K562 (cell line): ENCODE results near the gene GRAMD4. TPM values are rescaled to one million over a fixed set of nuclear protein-coding genes. Genes with fewer than 3 reads are reported as not detected.

ENCODE experiments used
- ATAC-seq: fragments of 200-7000 bp; cut with Tn5 transposase; 3 replicates; pipeline ENCODE4 v1.9.1; 2020; ENCODE audit warnings: moderate library complexity
- BruUV-seq: library from RNA; stranded (reverse); fragments of 400-500 nt; replicated peaks from 2 replicates; lab custom pipeline; 2021; lab: Mats Ljungman, UMichigan
- CTCF ChIA-PET: fragments of 300-600 bp; formaldehyde crosslinking; extraction: SDS; loops from one replicate; lab custom pipeline; 2021; ENCODE audit warnings: low intra/inter-chr PET ratio; lab: Yijun Ruan, JAX
- POLR2A ChIA-PET: fragments of 300-600, 350-650 bp; sonication (Branson Sonifier 250); formaldehyde crosslinking; extraction: SDS; loops from one replicate; lab custom pipeline; 2021; ENCODE audit warnings: antibody characterized with exemption, inconsistent platforms; lab: Yijun Ruan, JAX
- DNase-seq, 4 experiments: peaks; one replicate each; pipeline versions ENCODE4 v3.0.0 to v3.0.0-alpha.2; 2011 to 2018; ENCODE audit warnings: low spot score in 3 of 4, mixed read lengths in 3 of 4; ENCODE audit errors: extremely low read depth in 1 of 4
- FAIRE-seq: peaks from 2 replicates; lab custom pipeline; 2011; peaks lifted over from hg19 to GRCh38; lab: Jason Lieb, UNC
- H2AFZ ChIP-seq: 2 replicates; pipeline ENCODE4 v1.6.0; 2011; ENCODE audit warnings: low read depth, low read length, control low read depth, inconsistent platforms
- H3K27ac ChIP-seq: fragments of 200-600 bp; 3 replicates; pipeline ENCODE4 v1.8.0; 2011; ENCODE audit warnings: low read depth, mild to moderate bottlenecking, control low read depth, inconsistent platforms, low read length, moderate library complexity, mixed read lengths; ENCODE audit errors: extremely low read depth
- H3K27me3 ChIP-seq, 2 experiments: fragments of 300-600 bp in 1 of 2; 2 replicates in 1 of 2; 3 replicates in 1 of 2; pipeline versions ENCODE4 v1.6.0 to v1.8.0; 2011; ENCODE audit warnings: inconsistent platforms in 2 of 2, low read length in 2 of 2, mild to moderate bottlenecking in 1 of 2, mixed read lengths in 1 of 2, moderate library complexity in 1 of 2; ENCODE audit not compliant: control insufficient read depth in 2 of 2, insufficient read depth in 2 of 2
- H3K36me3 ChIP-seq: fragments of 300-600 bp; 3 replicates; pipeline ENCODE4 v1.8.0; 2011; ENCODE audit warnings: mild to moderate bottlenecking, low read length, inconsistent platforms; ENCODE audit not compliant: control insufficient read depth, insufficient read depth
- H3K4me1 ChIP-seq, 2 experiments: fragments of 200-600 bp in 1 of 2; replicated peaks in 1 of 2; 2 replicates in 1 of 2; 3 replicates in 1 of 2; pipeline versions ENCODE4 v1.5.1 to v1.8.0; 2011; ENCODE audit warnings: inconsistent platforms in 2 of 2, low read length in 2 of 2, mild to moderate bottlenecking in 1 of 2, mixed read lengths in 1 of 2, moderate library complexity in 1 of 2; ENCODE audit not compliant: control insufficient read depth in 2 of 2, insufficient read depth in 2 of 2
- H3K4me2 ChIP-seq: 2 replicates; pipeline ENCODE4 v1.6.1; 2011; ENCODE audit warnings: low read length, control low read depth, inconsistent platforms, mixed read lengths; ENCODE audit not compliant: insufficient read depth
- H3K4me3 ChIP-seq: fragments of 200-600 bp; sonication (generic), shearing (Covaris generic); 2 replicates; pipeline ENCODE4 v1.5.1; 2016; ENCODE audit warnings: control low read depth, inconsistent platforms
- H3K79me2 ChIP-seq: fragments of 200-600 bp; 3 replicates; pipeline ENCODE4 v1.8.0; 2011; ENCODE audit warnings: low read length, inconsistent platforms; ENCODE audit not compliant: control insufficient read depth, insufficient read depth
- H3K9ac ChIP-seq, 2 experiments: 2 replicates each; pipeline versions ENCODE4 v1.6.0 to v1.6.1; 2011; ENCODE audit warnings: low read depth in 2 of 2, low read length in 2 of 2, control low read depth in 1 of 2, inconsistent platforms in 1 of 2, mild to moderate bottlenecking in 1 of 2, mixed read lengths in 1 of 2; ENCODE audit not compliant: insufficient read depth in 1 of 2
- H3K9me1 ChIP-seq: one replicate; pipeline ENCODE4 v1.6.0; 2011; ENCODE audit warnings: inconsistent platforms, mild to moderate bottlenecking, low read length, moderate library complexity; ENCODE audit not compliant: control insufficient read depth, insufficient read depth
- H3K9me3 ChIP-seq: replicated peaks from 2 replicates; pipeline ENCODE4 v1.5.1; 2011; ENCODE audit warnings: low read depth, low read length, inconsistent platforms; ENCODE audit not compliant: control insufficient read depth, insufficient read depth
- H4K20me1 ChIP-seq: replicated peaks from 2 replicates; pipeline ENCODE4 v1.6.1; 2011; ENCODE audit warnings: low read length, inconsistent platforms, mixed read lengths; ENCODE audit not compliant: control insufficient read depth, insufficient read depth
- CHD2 ChIP-seq: IDR thresholded peaks from 2 replicates; pipeline ENCODE4 v1.6.1; 2011; ENCODE audit warnings: low read depth, low read length
- ZBTB33 ChIP-seq: sonication (generic); formaldehyde crosslinking; IDR thresholded peaks from 2 replicates; pipeline ENCODE4 v1.8.1; 2023; ENCODE audit warnings: mild to moderate bottlenecking, missing genetic modification reagents
- ZBTB43 ChIP-seq: sonication (generic); formaldehyde crosslinking; IDR thresholded peaks from 2 replicates; pipeline ENCODE4 v1.8.0; 2023; ENCODE audit warnings: mild to moderate bottlenecking, missing genetic modification reagents
- whole genome bisulfite sequencing: fragments of 100-300 bp; shearing (Covaris generic); methylation state at CpG from one replicate; pipeline ENCODE4 v1.1.6; 2016; ENCODE audit warnings: low coverage, mixed read lengths; ENCODE audit not compliant: insufficient coverage; ENCODE audit errors: missing lambda C conversion rate; 5-methylcytosine and 5-hydroxymethylcytosine counted together
- in situ Hi-C: fragments of 300-500 bp; cut with MboI; formaldehyde crosslinking; loops from 4 replicates; pipeline ENCODE4 v1.15.0; 2018; ENCODE audit warnings: inconsistent platforms, mixed read lengths
- intact Hi-C: fragments of 100-400 bp; cut with micrococcal nuclease; formaldehyde crosslinking; loops from 2 replicates; pipeline ENCODE4 v1.14.2; 2022
- polyA plus RNA-seq, 8 experiments: library from polyadenylated mRNA; depleted of rRNA in 4 of 8; stranded (reverse) in 5 of 8; unstranded in 3 of 8; fragments of >200 nt; fragmentation: Nextera tagmentation in 2 of 8; fragmentation: Illumina TruSeq in 1 of 8; extraction: Ambion mirVana in 2 of 8; extraction: Trizol in 1 of 8; gene quantifications; 2 replicates each; pipeline versions ENCODE4 v1.2.1 to v1.2.3, GENCODE V29; 2011 to 2014; ENCODE audit warnings: inconsistent platforms in 1 of 8, missing spikeins in 1 of 8
- total RNA-seq, 7 experiments: library from RNA; depleted of rRNA in 6 of 7; stranded (reverse); fragments of >200 nt in 6 of 7; fragmentation: Illumina TruSeq in 2 of 7; extraction: Trizol in 2 of 7; gene quantifications; 2 replicates each; pipeline versions ENCODE4 v1.2.1 to v1.2.3, GENCODE V29; 2011 to 2021; ENCODE audit warnings: low replicate concordance in 1 of 7
- TF ChIP-seq, protein P1 (sequence below), 2 experiments: fragments of 450-650 bp; IDR thresholded peaks; 2 replicates each; pipeline ENCODE4 v1.6.1; 2016; ENCODE audit warnings: mild to moderate bottlenecking in 2 of 2, borderline replicate concordance in 1 of 2, low read depth in 1 of 2, moderate library complexity in 1 of 2

GRAMD4 gene
- total and polyA plus RNA-seq, 9 of the 15 experiments (the other 6 are each of a cell fraction or from before 2014, with no cell fraction given): 0.18 to 44.8 (median 18.6) TPM

DNA sequence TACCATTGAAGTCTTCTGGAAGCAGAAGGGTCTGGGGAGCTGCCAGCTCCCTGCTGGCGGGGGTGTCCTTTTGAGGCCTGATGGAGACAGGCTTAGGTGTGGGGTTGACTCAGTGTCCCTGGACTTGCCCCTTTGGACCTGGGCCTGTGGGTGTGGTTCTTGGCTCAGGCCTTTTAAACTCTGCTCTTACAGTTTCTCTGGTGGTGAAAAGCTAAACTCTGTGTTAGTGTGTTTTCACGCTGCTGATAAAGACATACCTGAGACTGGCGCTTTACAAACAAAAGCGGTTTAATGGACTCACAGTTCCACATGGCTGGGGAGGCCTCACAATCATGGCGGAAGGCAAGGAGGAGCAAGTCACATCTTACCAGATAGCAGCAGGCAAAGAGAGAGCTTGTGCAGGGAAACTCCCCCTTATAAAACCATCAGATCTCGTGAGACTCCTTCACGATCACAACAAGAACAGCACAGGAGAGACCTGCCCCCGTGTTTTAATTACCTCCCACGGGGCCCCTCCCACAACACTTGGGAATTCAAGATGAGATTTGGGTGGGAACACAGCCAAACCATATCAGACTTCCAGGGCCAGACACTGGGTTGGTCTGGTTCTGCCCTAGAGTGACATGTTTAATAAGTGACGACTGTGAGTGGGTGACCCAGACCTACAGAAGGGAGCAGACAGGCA lies 26.5 kb downstream of the GRAMD4 start:
- Histone ChIP-seq H3K4me3 (no peak overlapping the region), H3K9ac (no peak overlapping the region), H3K9me1 (no peaks in the 10 kb centered on the region), H3K36me3 (0 out of 3 replicates have a peak, but pooled peaks cover 3% of the 10 kb centered on the region), H3K4me1 (peaks cover 28 to 31% of the 10 kb centered on the region in 2 experiments), H2AFZ (no peak overlapping the region), H3K27ac (no peak overlapping the region), H3K79me2 (peaks cover 33% of the 10 kb centered on the region), H3K27me3 (no peaks in the 10 kb centered on the region), H4K20me1 (no peaks in the 10 kb centered on the region), H3K4me2 (no peak overlapping the region), H3K9me3 (no peaks in the 10 kb centered on the region)
- CTCF ChIA-PET: no interaction called here
- no TSS peak for BruUV-seq
- DNase-seq (no peak), ATAC-seq (no peak), FAIRE-seq (no peak)
- in situ Hi-C loops (loop anchor here (10.0 kb wide), 1 partner anchor 82 kb away; no protein-coding TSS in a partner anchor), intact Hi-C loops (no loop called here)
- POLR2A ChIA-PET: no interaction called here
- peak; percentile 62 for TF ChIP-seq CHD2
- TF ChIP-seq ZBTB43 (CRISPR knock-in tag): no peak
- TF ChIP-seq ZBTB33 (CRISPR knock-in tag): no peak
- TF ChIP-seq, protein P1, sequence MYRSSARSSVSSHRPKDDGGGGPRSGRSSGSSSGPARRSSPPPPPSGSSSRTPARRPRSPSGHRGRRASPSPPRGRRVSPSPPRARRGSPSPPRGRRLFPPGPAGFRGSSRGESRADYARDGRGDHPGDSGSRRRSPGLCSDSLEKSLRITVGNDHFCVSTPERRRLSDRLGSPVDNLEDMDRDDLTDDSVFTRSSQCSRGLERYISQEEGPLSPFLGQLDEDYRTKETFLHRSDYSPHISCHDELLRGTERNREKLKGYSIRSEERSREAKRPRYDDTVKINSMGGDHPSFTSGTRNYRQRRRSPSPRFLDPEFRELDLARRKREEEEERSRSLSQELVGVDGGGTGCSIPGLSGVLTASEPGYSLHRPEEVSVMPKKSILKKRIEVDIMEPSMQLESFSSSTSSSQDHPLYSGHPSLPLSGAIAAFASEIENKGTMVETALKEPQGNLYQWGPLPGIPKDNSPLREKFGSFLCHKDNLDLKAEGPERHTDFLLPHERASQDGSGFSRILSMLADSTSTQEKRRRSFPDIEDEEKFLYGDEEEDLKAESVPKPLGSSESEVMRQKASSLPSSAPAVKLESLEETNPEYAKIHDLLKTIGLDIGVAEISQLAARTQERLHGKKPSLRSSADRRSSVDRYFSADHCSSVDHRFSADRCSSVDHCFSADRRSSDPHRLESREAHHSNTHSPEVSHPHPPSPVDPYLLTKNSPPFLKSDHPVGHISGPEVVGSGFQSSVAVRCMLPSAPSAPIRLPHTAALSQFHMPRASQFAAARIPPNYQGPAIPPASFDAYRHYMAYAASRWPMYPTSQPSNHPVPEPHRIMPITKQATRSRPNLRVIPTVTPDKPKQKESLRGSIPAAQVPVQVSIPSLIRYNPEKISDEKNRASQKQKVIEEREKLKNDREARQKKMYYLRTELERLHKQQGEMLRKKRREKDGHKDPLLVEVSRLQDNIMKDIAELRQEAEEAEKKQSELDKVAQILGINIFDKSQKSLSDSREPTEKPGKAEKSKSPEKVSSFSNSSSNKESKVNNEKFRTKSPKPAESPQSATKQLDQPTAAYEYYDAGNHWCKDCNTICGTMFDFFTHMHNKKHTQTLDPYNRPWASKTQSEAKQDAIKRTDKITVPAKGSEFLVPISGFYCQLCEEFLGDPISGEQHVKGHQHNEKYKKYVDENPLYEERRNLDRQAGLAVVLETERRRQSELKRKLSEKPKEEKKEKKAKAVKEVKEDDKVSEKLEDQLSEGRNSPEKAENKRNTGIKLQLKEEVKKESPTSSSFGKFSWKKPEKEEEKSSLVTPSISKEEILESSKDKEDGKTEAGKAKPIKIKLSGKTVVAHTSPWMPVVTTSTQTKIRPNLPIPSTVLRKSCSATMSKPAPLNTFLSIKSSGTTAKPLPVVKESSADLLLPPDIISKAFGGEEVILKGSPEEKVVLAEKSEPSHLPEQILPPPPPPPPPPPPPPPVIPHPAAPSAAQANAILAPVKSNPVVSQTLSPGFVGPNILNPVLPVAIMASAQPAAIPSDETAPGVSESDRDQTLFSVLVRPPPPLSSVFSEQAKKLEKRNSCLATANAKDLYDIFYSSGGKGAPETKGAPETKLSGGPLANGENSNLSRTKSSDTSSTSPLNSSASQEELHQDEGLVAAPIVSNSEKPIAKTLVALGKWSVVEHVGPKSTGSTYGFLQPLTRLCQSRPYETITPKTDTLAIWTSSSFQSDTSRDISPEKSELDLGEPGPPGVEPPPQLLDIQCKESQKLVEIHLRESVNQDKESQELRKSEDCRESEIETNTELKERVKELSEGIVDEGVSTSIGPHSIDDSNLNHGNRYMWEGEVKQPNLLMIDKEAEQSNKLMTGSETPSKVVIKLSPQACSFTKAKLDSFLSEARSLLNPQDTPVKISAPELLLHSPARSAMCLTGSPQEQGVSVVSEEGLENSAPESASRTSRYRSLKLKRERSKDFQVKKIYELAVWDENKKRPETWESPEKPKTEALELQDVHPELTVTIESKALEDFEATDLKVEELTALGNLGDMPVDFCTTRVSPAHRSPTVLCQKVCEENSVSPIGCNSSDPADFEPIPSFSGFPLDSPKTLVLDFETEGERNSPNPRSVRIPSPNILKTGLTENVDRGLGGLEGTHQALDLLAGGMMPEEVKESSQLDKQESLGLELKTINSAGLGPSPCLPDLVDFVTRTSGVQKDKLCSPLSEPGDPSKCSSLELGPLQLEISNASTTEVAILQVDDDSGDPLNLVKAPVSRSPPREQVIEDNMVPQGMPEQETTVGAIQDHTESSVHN (IDR thresholded peaks at IDR 0.05; ENCODE audit: borderline replicate concordance in 1 of 2, low read depth in 1 of 2): no peak
- 46% methylated on average over 8 of the region's 10 CpGs for WGBS
